HPDE6-E6E7 (cell line): ENCODE data around the gene AQP2.
A peak's percentile ranks its signal among the peaks of the same experiment; 100 is the strongest.

ENCODE experiments used
- DNase-seq: peaks from one replicate; pipeline ENCODE4 v3.0.0; 2011; ENCODE audit warnings: missing footprints; ENCODE audit errors: extremely low spot score

Gene AQP2

DNA sequence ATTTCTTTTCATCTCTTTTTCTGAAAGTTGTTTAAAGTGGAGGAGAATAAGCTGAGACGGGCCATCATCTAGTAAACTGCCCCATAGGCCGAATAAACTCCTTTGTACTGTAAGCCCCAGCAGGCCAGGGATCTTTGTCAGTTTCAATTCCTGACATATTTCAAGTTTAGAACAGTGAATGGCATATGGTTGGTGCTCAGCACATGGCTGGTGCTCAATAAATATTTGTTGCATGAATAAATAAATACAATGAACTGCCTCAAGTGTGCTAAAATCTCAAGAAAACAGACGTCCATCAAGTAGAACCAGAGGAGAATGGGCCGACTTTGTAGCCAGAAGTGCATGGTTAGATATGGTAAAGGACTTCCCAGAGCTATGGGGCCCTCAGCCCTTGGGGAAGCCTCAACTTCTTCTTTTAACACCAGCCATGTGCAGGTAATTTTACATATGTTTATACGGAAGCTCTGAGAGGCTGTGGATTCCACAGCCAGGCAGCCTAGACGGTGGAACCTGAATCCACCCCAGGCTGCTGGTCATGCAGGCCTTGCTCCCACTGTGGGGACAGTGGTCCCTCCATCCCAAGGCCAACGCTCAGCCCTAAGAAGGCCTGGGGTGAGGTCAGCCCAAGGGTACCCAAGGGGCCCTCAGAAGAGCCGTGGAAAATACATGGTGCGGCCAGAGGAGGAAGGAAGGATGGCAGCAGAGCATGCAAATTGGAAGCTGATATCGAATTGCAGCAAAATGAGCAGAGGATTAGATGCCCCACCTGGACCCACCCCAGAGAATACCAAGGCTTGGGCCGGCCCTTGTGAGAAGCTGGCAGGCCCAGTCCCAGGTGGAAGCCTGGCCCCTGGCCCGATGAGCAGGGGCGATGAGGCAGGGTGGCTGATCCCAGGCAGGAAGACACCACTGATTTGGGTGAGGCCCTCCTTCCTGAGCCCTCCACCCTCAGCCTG is 8.7 kb upstream of the AQP2 start:
- DNase-seq: no peak

DNA sequence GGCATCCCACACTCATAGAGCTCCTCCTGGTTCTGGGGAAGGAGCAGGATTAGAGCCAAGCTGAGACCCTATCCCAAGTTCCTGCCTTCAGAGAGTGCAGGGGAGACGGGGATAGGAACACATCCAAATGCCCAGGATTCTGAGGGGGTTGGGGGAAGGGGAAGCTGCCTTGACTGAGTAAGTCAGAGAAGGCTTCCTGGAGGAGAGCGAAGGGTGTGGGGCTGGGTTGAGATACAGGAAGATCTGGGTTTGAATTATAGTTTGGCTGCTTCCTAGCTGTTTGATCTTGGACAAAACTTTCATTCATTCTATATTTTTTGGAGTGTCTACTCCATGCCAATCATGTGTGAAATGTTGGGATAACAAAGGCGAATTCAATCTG is 8.0 kb upstream of the AQP2 start:
- DNase-seq: no peak

DNA sequence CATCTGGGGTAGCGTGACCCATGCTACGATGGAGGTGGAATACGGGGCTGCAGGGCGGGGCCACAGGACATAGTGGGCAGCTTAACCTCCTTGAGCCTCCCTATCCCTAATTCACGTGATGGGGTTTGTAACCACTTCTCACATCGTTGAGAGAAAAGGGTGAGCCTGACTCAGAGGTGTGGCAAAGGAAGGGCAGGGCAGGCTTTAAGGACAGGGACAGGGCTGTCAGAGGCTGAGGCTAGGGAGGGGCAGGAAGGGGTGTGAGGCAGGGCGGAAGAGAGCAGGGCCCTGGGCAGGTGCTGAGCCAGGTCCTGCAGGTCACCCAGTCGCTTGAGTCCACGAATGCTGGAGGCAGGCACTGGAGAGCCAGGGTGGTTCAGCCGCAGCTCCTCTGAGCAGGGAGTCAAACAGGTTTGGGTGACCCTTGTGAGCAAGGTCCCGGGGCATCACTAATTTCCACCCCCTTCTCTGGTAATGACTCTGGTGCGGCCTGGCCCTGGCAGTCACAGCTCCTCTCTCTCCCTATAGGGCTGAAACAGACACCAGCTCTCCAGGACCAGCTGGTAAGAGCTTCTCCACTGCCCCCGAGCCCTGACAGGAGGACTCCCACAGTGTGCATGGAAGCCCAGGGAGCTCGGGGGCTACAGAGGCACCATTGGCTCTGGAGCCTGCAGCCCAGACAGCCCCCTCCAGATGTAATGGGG is 7.5 kb upstream of the AQP2 start:
- DNase-seq: no peak

DNA sequence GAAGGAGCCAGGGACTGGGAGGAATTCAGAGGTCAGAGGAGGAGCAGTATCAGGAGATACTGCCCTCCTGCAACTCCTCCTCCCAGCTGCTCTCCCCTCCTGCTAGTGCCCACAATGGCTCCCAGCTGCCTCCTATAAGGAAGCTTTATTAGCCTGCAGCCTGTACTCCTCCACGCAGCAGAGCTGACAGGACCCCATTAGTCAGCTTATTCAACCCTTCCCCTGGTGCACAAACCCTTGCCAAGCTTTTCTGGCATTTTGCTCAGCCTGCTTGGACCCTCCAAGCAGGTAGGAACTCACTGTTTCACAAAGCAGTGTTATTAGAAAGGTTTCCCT is 6.9 kb upstream of the AQP2 start:
- no peak for DNase-seq

DNA sequence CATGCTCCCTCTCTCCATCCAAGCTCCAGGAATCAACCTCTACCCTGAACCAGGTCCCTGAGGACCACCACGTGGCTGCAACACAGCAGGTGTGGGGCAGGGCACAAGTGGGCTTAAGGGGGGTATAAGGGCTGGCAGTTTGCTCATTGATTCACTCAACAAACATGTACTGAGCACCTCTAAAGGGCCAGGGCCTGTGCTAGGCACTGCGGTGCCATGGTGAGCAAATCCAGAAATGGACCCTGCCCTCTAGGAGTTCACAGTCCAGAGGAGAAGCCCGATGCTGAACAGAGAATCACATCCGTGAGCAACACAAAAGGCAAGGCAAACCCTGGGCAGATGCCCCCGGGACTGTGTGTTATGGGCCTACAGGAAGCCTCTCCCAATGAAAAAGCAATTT is 6.5 kb upstream of the AQP2 start:
- DNase-seq: no peak

DNA sequence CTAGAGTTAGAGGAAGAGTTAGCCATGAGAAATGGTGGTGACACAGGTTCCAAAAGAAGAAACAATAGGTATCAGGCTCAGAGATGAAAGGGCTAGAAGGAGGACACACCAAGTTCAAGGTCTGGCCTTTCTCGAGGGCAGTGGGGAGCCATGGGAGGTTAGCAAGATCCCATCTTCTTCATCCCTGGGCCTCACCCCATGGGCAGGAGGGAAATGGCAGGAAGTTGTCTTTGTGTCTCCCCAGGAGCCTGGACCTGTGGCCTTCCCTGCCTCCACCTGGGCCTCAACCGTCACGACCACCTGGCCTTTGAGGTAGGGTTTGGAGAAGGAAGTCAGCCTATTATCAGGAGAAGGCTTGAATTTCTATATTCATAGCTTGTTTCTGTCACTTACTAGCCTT is 5.8 kb upstream of the AQP2 start:
- DNase-seq: no peak

DNA sequence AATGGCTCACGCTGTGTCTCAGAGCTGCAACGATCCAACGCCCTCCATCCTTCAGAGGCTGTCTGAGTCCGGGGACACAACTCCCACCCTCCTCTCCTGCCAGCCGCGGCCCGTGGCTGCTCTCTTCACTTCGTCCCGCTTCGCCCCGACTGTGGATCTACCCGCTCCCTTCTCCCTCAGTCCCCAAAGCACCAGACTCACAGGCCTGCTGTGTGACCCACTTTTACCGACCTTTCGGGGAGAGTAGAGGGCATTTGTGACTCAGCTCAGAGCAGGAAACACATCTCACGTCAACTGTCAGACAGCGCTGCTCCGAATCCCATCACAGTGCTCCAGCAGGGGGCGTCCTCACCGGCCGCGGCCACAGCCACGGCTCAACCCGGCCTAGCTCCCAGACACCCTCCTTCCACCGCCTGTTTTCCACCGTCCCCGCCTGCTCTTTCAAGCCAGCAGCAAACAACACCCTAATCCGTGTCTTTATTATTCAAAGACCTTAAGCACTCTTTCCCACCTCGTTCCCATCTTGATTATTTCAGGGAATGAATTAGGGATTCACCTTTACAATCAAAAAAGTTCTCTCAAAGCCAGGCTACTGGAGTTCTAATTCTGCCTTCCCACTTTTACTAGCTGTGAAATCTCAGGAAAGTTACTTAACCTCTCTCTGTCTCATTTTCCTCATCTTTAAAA is 5.0 kb upstream of the AQP2 start:
- peak; percentile 67 for DNase-seq

DNA sequence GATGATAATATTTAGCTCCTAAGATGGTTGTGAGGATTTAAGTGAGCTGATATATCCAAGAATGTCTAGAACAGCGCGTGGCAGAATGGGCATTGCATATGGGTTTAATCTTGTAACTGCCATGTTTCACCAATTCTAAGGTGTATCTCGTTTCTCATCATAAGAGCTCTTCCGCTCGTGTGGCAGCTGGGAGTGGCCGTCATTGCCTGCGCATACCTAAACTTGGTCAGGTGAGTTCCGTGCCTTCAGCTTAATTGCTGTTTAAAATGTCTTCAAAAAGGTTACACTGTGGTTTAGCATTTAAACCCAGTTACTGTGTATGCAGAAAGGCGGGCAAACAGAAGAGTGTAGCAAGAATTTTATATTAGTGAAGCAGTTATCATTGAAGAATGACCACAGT is 4.5 kb upstream of the AQP2 start:
- no peak for DNase-seq

DNA sequence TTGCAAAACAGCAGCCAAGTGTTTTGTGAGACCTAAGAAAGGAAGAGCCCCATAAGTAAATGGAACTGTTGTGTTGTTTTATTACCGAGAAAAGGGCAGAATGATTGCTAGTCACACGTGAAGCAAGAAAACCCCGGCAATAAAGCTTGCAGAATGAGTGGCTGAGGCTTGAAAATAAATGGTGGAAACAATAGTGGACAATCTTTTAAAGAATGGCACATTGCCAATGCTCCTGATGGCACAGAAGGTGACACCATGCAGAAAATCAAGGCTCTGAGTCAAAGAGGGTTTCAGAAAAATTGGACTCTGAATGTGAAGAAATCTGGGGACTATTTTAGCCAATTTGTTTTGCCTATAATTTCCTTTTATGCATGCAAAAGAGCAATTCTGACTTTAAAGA is 4.0 kb upstream of the AQP2 start:
- DNase-seq: no peak

DNA sequence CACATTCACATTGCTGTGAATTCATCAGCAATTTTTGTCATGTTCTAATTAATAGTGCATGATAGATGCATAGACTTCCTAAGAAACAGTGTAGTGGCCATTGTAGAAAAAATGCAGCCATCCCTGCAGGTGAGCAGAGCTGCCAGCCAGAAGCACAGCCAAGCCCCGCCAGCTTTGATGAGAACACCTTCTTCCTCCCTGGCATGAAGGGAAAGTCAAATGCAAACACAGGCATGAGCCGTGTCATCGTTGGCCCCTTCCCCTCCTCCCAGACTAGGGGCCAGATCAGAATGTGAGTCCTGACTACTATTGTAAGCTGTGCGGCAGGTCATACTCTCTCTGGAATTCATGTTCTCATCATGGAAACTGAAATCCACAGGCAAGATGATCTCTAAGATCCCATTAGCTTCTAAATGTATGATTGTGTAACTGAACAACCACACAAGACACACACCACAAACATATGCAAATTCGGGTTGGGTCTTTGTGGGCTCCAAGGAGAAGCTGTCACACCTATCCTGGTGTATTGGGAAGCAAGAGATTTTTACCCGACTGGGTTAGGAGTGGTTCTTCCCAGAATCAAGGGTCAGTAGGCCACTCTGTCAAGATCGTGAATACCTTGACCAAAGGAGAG is 2.8 kb upstream of the AQP2 start:
- DNase-seq: no peak

DNA sequence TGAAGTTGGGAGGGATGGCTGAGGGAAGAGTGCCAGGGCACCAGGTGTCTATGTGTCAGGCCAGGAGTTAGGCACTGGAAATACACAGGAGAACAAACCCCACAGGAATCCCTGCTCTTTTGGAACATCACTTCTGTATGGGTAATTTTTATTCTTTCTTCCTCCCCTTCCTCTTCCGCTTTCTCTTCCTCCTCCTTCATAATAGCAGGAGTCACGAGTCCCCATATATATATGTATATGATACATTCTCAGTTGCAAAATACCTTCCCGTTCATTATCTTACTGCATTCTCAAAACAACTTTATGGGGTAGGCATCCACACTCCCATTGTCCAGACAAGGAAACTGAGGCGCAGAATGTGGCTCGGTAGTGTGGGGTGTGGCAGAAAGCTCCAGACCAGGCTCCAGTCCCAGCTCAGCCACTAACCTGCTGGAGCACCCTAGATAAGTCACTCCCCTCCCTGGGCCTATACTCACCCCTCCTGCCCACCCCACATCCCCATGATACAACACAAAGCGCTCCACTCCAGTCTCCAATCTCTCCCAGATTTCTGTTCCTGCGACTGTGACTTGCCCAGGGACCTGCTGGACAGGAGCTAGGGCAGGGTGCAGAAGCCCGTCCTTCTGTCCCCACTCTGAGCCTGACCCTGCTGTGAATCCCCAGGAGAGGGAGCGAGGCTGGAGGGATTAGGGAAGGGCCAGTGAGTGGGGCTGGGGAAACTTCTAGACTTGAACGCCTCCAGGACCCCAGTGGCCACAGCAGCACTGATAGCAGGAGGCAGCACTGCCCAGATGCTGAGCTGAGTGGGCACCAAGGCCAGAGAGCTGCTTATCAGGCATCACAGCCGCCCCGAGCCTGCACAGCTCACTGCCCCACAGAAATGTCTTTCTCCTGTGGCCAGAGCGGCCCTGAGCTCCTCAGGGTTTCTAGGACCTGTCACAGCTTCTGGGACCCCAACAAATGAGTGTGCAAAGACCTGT is 1.4 kb upstream of the AQP2 start:
- no peak for DNase-seq

DNA sequence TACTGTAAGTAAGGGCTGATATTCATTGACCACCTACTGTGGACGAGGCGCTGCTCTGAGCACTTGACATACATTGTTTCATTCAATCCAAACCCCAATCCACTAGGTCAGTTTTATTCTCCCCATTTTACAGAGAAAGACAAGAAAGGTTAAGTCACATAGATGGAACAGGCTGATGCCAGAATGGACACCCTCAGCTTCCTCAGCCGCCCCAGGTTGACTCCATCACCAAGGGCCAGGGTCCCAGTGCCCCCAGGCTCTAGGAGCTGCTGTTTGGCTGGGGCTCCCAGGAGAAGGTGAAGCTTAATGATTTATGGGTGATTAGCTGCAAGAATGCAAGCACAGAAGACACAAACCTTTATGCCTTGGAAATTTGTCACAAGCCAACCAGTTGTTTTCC is 671 bp upstream of the AQP2 start:
- no peak for DNase-seq

DNA sequence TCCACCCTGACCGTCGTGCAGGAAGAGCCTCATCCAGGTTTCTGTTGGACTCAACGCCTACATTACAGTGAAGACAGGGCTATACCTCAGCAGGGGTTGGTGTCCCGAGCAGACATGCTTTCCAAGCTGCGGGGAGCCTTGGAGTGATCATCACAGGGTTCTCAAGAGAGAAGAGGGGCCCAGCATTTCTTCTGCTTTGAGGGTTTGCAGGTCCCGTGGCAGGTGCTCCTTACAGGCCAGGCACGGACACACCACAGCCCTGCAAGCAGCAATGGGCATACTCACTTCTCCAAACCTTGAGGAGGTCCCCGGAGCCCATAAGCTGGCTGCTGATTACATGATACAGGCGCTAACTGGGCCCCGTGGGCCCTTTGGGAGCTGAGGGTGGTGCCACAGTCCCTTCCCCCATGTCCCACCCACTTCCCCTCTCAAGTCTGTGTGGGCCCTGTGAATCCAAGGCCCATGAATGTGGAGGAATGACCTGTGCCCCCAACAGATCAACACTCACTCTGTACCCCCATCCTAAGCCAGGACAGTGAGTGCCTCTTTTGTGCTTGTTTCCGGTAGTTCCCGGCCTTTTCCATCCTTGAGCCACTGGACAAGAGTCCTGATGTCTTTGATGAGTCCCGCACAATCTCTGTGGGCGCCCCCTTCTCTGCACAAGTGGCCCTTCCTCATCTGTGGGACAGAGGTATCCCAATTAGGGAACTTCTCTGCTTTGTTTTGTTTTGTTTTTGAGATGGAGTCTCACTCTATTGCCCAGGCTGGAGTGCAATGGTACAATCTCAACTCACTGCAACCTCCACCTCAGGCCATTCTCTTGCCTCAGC is 1.1 kb downstream of the AQP2 start:
- no peak for DNase-seq

DNA sequence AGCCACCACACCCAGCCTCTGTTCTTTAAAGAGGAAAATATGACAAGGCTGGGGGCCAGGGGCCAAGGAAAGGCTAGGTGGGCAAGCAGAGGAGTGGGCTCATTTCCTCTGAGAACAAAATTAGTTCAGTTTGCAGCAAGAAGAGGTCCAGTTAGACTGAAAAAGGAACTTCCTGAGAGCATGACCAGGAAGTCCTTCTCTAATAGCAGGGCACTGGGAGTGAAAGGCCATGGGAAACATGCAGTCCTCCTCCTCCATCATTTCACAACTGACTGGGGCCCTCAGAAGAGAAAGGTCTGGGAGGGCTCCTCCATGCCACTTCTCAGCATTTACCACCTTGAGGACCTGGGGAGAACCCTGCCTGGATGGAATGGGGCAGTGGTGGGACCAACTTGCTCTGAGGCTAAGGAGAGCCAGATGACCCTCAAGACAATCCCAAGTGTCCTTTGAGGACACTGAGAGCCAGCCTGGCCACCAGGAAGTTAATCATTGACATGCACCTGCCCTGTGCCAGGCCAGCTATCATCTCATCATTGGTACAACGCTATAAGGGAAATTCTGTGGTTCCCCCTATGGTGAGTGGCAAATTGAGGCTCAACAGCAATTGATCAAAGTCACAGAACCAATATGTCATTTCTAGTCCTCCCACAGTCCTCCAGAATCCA is 2.0 kb downstream of the AQP2 start:
- DNase-seq: no peak

DNA sequence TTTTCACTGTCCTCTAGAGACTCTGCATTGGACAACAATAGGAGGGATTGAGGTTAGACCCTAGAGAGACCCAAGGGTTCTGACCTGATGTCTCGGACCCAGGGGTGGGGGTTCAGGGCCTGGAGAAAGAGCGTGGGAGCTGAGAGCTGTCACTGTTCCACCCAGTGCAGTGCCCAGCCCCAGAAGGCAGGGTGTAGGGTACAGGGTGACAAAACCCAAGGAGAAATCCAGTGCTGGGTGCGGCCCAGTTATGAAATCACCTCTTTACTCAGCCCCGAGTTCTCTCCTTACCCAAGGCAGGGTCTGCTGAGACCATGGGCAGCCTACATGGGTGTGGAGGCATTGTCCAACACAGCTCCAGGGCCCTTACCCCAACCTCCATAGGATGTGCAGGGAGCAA is 2.6 kb downstream of the AQP2 start:
- no peak for DNase-seq

DNA sequence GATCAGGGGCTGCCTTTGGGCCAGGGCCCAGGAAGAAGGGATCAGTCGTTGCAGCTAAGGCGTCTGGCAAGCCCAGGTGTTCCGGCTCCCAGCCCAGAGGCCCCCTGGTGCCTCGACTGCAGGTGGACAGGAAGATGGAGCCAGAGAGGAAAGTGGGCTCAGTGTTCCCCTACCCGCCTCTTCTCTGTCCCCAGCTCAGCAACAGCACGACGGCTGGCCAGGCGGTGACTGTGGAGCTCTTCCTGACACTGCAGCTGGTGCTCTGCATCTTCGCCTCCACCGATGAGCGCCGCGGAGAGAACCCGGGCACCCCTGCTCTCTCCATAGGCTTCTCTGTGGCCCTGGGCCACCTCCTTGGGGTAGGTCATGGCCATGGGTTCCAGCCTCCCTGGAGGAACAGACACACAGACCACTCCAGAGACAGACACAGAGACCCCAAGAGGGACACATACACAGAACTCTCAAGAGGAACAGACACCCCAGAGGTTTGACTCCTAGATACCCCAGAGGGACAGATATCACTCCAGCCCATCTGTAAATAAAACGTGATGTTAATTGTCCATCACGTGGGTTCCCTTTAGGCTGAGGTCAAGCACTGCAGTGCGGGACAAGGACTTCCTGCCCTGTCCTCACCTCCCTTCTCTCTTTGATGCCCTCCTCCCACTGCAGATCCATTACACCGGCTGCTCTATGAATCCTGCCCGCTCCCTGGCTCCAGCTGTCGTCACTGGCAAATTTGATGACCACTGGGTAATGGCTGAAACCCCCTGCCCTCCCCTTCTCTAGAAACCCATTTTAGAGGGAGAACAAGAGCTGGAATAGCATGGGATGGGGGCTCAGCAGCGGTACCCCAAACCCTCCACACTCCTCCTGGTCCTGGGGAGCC is 3.7 kb downstream of the AQP2 start:
- DNase-seq: no peak

DNA sequence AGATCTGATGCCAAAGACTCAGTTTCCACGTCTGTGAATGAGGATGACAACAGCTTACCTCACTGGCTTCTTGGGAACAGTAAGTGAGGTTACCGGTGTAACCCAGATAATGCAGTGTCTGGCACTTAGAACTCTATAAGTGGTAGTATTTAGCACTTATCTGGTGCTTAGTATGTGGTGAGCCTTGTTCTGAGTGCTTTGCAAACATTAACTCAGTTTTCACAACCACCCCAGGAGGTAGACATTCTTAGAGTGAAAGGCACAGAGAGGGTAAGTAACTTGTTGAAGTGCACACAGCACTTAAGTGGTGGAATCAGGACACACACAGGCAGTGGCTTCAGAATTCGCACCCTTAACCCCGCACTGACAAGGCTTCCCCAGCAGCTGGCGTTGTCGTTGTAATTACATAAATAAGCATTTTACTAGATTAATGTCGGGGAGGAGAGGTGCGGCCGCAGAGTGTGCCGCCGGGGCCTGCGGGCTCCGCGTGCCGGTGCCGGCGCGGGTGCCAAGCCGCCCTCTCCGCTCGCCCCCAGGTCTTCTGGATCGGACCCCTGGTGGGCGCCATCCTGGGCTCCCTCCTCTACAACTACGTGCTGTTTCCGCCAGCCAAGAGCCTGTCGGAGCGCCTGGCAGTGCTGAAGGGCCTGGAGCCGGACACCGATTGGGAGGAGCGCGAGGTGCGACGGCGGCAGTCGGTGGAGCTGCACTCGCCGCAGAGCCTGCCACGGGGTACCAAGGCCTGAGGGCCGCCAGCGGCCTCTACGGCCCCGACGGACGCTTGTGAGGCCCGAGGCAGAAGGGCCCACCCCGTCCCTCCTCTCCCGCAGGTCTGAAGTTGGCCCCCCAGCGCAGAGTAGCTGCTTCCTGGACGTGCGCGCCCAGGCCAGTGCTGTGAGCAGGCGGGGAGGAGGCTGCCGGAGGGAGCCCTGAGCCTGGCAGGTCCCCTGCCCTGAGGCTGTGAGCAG is 4.6 kb downstream of the AQP2 start:
- no peak for DNase-seq
